Mammary epithelial cell (primary cell): Measurements from ENCODE around the gene RARB.

Source experiments
- EZH2 ChIP-seq: IDR thresholded peaks from 2 replicates; pipeline ENCODE4 v1.6.1; 2012; ENCODE audit warnings: low read length, inconsistent platforms, borderline replicate concordance
- TF ChIP-seq, protein P1 (sequence below), 2 donors: IDR thresholded peaks in 1 of 2; conservative IDR thresholded peaks in 1 of 2; 2 replicates each; pipeline ENCODE4 v1.5.1; 2011 to 2012; ENCODE audit warnings: inconsistent platforms in 2 of 2, low read length in 2 of 2, mild to moderate bottlenecking in 2 of 2, control low read depth in 1 of 2, low read depth in 1 of 2; ENCODE audit not compliant: insufficient read depth in 1 of 2; ENCODE audit errors: extremely low read depth in 1 of 2

DNA sequence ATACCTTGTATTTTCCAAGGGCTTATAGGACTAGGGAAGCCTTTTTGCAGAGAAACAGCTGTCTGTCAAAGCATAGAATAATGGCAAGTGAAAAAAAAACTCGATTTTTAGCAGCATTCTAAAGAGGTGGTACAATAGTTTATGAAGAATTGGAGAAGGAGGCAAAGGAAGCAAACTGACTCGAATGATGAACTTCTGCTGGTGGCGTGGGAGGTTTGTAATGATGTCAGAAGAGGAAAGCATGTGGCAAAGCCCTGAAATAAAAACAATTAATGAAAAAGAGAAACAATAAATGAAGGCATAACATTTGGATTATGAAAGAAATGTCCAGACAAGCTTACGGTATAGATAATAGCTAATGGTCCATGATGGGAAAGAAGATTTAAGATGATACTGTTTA, 77.5 kb downstream of the RARB start:
- TF ChIP-seq, protein P1, sequence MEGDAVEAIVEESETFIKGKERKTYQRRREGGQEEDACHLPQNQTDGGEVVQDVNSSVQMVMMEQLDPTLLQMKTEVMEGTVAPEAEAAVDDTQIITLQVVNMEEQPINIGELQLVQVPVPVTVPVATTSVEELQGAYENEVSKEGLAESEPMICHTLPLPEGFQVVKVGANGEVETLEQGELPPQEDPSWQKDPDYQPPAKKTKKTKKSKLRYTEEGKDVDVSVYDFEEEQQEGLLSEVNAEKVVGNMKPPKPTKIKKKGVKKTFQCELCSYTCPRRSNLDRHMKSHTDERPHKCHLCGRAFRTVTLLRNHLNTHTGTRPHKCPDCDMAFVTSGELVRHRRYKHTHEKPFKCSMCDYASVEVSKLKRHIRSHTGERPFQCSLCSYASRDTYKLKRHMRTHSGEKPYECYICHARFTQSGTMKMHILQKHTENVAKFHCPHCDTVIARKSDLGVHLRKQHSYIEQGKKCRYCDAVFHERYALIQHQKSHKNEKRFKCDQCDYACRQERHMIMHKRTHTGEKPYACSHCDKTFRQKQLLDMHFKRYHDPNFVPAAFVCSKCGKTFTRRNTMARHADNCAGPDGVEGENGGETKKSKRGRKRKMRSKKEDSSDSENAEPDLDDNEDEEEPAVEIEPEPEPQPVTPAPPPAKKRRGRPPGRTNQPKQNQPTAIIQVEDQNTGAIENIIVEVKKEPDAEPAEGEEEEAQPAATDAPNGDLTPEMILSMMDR (conservative IDR thresholded peaks at IDR 0.05 in 1 of 2, IDR thresholded peaks at IDR 0.05 in 1 of 2; ENCODE audit: extremely low read depth in 1 of 2, insufficient read depth in 1 of 2, low read depth in 1 of 2, low read length in 2 of 2), result no peak
- no peak for TF ChIP-seq EZH2
